Kidney glomerular epithelial cell (primary cell): ENCODE measurements around the gene CEACAM16.

ENCODE experiments used
- DNase-seq: peaks from one replicate; lab custom pipeline; 2025; lab: John Stamatoyannopoulos, UW

Gene CEACAM16

GRCh38 chr19:44746616-44746945 is 47.6 kb downstream of the CEACAM16 start:
- DNase-seq = no peak

GRCh38 chr19:44746946-44747738 is 48.2 kb downstream of the CEACAM16 start:
- peak; percentile 81 for DNase-seq

- peak; percentile 44 for DNase-seq
Measured at GRCh38 chr19:44747739-44748425, 48.9 kb downstream of the CEACAM16 start.

- DNase-seq = no peak
Measured at GRCh38 chr19:44748426-44749254, 49.7 kb downstream of the CEACAM16 start, which contains the start of gene BCL3. Gene BCL3, plus strand, starts transcription at chr19:44748708. Its CDS starts 83 bp downstream, at chr19:44748791.

- no peak for DNase-seq
Measured at GRCh38 chr19:44749292-44749691, 50.3 kb downstream of the CEACAM16 start.

GRCh38 chr19:44749994-44750393 is 51.0 kb downstream of the CEACAM16 start:
- DNase-seq = no peak

GRCh38 chr19:44752123-44752815 is 53.3 kb downstream of the CEACAM16 start:
- no peak for DNase-seq

- DNase-seq = peak; percentile 95
Measured at GRCh38 chr19:44752816-44753625, 54.1 kb downstream of the CEACAM16 start.

- no peak for DNase-seq
Measured at GRCh38 chr19:44753626-44753931, 54.6 kb downstream of the CEACAM16 start.

GRCh38 chr19:44753932-44754749 is 55.2 kb downstream of the CEACAM16 start:
- DNase-seq = peak; percentile 30

GRCh38 chr19:44754750-44755080 is 55.8 kb downstream of the CEACAM16 start:
- no peak for DNase-seq

- no peak for DNase-seq
Measured at GRCh38 chr19:44755219-44755618, 56.3 kb downstream of the CEACAM16 start.

GRCh38 chr19:44756089-44756562 is 57.2 kb downstream of the CEACAM16 start:
- no peak for DNase-seq

GRCh38 chr19:44757057-44757734 is 58.2 kb downstream of the CEACAM16 start:
- no peak for DNase-seq

GRCh38 chr19:44757735-44758505 is 59.0 kb downstream of the CEACAM16 start:
- DNase-seq = no peak

GRCh38 chr19:44758596-44758995 is 59.6 kb downstream of the CEACAM16 start:
- no peak for DNase-seq

GRCh38 chr19:44759083-44759804 is 60.3 kb downstream of the CEACAM16 start:
- DNase-seq = no peak
